Upper lobe of right lung (tissue), 1 donor: ENCODE results near the gene ZKSCAN3. TPM values are rescaled to one million over a fixed set of nuclear protein-coding genes. Genes with fewer than 3 reads are reported as not detected.
"Not testable (repeated sequence)": the region's sequence is repeated elsewhere in the genome, so short reads cannot be mapped to it uniquely, and the experiment has no call there.

Experiments used
- ATAC-seq: fragments of 200-7000 bp; cut with Tn5 transposase; one replicate; pipeline ENCODE4 v1.9.1; 2020; ENCODE audit warnings: mild to moderate bottlenecking, moderate library complexity
- DNase-seq: peaks from one replicate; pipeline ENCODE4 v3.0.0-alpha.2; 2020
- H3K27ac ChIP-seq: fragments of 200-600 bp; one replicate; pipeline ENCODE4 v1.8.0; 2022
- H3K27me3 ChIP-seq: fragments of 200-600 bp; one replicate; pipeline ENCODE4 v1.8.0; 2022; ENCODE audit warnings: mild to moderate bottlenecking
- H3K36me3 ChIP-seq: fragments of 200-600 bp; one replicate; pipeline ENCODE4 v1.8.0; 2022
- H3K4me1 ChIP-seq: fragments of 200-600 bp; one replicate; pipeline ENCODE4 v1.8.0; 2022
- H3K4me3 ChIP-seq: fragments of 200-600 bp; one replicate; pipeline ENCODE4 v1.8.0; 2022; ENCODE audit warnings: mild to moderate bottlenecking
- H3K9me3 ChIP-seq: fragments of 200-600 bp; one replicate; pipeline ENCODE4 v1.8.0; 2022
- intact Hi-C: fragments of 100-400 bp; cut with DNase I; formaldehyde crosslinking; loops from one replicate; pipeline ENCODE4 v1.11.0; 2022
- total RNA-seq: library from RNA; stranded (reverse); fragmentation: NEBNext Ultra II Directional; extraction: Animal tissue kit (Norgen Biotek cat#: 25700); gene quantifications from one replicate; pipeline ENCODE4 v1.2.1, GENCODE V29; 2021
- TF ChIP-seq, protein P1 (sequence below): fragments of 200-600 bp; IDR thresholded peaks from one replicate; pipeline ENCODE4 v1.8.0; 2022; ENCODE audit warnings: antibody characterized with exemption
- donor health status: DM: no; HTN: yes; CAD: no; lungs with severe emphysema.

ZKSCAN3 gene
- total RNA-seq, 1 donor from 2014 or later, result 7.3 TPM

DNA sequence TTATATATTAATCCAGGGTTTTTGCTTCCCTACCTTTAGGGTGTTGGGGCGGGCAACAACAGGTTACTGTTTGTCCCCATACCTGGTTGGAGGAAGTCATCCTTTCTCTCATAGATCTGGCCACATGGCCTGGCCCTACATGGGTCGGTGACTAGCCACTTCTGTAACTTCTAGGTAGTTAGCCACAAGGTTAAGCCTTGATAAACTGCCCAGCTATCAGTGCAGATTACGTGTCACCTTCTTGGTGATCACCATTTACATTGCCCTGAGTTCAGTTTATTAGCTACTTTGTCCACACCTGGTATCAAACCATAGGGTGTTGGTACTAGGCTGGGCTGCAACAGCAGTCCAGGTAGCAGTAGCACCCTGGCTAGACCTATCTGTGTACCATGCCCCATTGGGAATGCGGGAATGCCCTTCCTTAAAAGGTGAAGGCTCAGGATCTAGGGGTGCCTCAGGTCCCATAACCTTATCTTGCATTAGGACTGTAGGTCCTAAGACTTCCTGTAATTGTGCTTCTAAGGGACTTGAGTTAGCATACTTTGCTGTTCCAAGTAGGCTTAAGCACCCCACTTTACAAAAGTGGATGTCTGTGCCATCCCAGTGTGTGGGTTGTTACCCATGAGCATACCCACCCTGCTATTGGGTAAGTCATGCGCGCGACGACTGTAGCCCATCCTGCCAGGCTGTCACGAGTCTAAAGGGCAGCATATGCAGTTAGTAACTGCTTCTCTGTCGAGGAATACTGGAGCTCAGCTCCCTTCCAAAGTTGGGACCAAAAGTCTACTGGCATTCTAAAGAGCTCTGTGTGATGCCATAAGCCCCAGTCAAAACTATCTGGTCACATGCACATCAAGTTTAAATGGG, 5.2 kb downstream of the ZKSCAN3 start:
- H3K4me1 ChIP-seq, result peaks cover 28% of the 10 kb centered on the region
- no peaks in the 10 kb centered on the region for H3K36me3 ChIP-seq
- ATAC-seq (peak; percentile 28), DNase-seq (peak; percentile 60)
- H3K27ac ChIP-seq, result peak overlapping the region; percentile 88
- peak overlapping the region; percentile 69 for H3K4me3 ChIP-seq
- no peaks in the 10 kb centered on the region for H3K9me3 ChIP-seq
- TF ChIP-seq, protein P1, sequence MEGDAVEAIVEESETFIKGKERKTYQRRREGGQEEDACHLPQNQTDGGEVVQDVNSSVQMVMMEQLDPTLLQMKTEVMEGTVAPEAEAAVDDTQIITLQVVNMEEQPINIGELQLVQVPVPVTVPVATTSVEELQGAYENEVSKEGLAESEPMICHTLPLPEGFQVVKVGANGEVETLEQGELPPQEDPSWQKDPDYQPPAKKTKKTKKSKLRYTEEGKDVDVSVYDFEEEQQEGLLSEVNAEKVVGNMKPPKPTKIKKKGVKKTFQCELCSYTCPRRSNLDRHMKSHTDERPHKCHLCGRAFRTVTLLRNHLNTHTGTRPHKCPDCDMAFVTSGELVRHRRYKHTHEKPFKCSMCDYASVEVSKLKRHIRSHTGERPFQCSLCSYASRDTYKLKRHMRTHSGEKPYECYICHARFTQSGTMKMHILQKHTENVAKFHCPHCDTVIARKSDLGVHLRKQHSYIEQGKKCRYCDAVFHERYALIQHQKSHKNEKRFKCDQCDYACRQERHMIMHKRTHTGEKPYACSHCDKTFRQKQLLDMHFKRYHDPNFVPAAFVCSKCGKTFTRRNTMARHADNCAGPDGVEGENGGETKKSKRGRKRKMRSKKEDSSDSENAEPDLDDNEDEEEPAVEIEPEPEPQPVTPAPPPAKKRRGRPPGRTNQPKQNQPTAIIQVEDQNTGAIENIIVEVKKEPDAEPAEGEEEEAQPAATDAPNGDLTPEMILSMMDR, result no peak
- intact Hi-C loops, result loop anchor here (10.0 kb wide), 2 partner anchors 100 to 220 kb away; partner anchors contain the start of genes NKAPL and ZKSCAN4
- no peaks in the 10 kb centered on the region for H3K27me3 ChIP-seq

DNA sequence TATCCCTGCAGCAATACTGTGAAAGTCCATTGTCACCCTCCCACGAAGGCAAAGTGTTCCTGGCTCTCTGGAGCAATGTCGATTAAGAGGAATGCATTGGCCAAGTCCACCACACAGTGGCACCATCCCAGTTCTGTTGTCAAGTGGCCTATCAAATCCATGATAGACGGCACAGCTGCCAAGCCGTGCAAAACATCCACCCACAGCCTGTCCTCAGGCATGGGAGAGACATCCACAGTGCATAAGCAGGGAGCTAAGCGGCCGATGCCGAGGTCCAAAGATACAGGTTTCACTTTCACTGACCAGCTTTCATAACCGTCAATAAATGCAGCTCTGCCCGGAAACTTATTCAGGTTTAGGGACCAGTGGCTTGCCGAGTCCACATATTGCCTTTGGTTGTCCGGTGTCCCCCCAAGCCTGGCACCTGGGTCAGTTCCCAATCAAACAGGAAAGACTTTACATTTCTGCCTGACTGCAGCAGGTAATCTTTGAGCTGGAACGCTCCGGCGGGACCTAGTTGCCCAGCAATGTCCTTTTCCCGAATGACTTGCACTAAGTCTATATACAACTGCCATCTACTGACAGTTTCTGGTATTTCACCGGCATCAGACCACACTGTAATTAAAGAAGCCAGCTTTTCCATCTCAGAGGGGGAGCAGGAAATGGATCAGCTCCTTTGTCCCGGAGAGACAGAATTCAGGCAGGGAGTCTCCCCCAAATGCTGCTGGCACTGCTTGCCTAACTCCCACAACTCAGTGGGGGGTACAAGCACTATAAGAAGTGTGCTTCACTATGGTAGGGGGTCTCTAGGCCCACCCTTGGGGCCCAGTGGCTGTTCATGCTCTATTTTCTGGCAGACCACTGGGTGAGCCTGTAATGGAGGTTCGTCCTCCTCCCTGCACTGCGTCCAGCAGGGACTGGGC, 6.3 kb downstream of the ZKSCAN3 start:
- TF ChIP-seq, protein P1, result peak; percentile 83
- no peaks in the 10 kb centered on the region for H3K9me3 ChIP-seq
- H3K36me3 ChIP-seq, result no peaks in the 10 kb centered on the region
- H3K27me3 ChIP-seq, result no peaks in the 10 kb centered on the region
- intact Hi-C loops, result loop anchor here (10.0 kb wide), 2 partner anchors 101 to 221 kb away; partner anchors contain the start of genes NKAPL and ZKSCAN4
- H3K4me3 ChIP-seq, result peak overlapping the region; percentile 69
- peaks cover 28% of the 10 kb centered on the region for H3K4me1 ChIP-seq
- DNase-seq (peak; percentile 84), ATAC-seq (peak; percentile 91)
- peak overlapping the region; percentile 88 for H3K27ac ChIP-seq

DNA sequence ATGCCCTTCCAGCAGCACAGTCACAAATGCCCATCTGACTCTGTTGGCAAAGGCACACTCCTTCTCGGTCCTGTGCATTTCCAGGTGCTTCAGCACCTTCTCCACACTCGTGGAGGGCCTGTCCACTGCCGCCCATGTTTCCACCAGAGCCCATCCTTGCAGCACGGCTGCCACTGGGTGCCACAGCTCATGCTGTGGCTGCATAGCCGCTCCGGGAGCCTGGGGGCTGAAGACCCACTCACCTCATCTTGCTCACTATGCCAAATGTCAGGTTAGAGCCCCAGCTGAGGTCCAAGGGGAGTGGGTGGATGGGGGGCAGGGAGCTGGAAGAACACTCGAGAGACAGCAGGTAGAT, 6.9 kb downstream of the ZKSCAN3 start:
- peak overlapping the region; percentile 88 for H3K27ac ChIP-seq
- H3K4me1 ChIP-seq, result peaks cover 22% of the 10 kb centered on the region
- H3K36me3 ChIP-seq, result peaks cover under 1% of the 10 kb centered on the region
- TF ChIP-seq, protein P1, result no peak
- H3K27me3 ChIP-seq, result no peaks in the 10 kb centered on the region
- ATAC-seq, result no peak
- no peak for DNase-seq
- intact Hi-C loops, result loop anchor here (10.0 kb wide), 2 partner anchors 102 to 222 kb away; partner anchors contain the start of genes NKAPL and ZKSCAN4
- no peaks in the 10 kb centered on the region for H3K9me3 ChIP-seq
- no peak overlapping the region for H3K4me3 ChIP-seq

DNA sequence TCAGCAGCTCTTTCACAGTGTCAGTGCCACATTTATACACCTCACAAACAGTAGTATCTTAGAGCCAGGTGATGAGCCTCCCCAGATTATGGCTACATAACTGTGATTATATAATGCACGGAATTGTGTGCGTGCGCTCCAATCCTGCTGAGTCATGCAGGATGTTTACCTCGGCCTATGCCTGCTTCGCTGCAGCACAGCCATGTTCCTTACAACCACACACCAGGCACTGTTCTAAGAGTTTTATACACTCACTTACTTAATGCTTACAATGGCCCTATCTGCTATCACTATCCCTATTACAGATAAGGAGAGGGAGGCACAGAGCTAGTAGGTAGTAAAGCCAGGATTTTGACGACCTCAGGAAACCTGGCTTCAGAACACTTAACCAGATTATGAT, 7.3 kb downstream of the ZKSCAN3 start:
- TF ChIP-seq, protein P1, result no peak
- Histone ChIP-seq H3K4me1 (peaks cover 20% of the 10 kb centered on the region), H3K36me3 (peaks cover 4% of the 10 kb centered on the region), H3K4me3 (no peak overlapping the region), H3K27me3 (no peaks in the 10 kb centered on the region), H3K9me3 (no peaks in the 10 kb centered on the region), H3K27ac (no peak overlapping the region)
- ATAC-seq, result no peak
- intact Hi-C loops, result loop anchor here (10.0 kb wide), 2 partner anchors 102 to 222 kb away; partner anchors contain the start of genes NKAPL and ZKSCAN4
- DNase-seq, result no peak

DNA sequence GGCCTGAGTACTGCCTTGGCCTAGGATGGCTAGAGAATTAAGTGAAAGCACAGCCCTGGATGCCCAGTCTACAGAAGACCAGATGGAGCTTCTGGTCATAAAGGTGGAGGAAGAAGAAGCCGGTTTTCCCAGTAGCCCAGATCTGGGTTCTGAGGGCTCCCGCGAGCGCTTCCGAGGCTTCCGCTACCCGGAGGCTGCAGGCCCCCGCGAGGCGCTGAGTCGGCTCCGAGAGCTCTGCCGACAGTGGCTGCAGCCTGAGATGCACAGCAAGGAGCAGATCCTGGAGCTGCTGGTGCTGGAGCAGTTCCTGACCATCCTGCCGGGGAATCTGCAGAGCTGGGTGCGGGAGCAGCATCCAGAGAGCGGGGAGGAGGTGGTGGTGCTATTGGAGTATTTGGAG, 9.8 kb downstream of the ZKSCAN3 start:
- not testable (repeated sequence) for H3K4me3 ChIP-seq, ATAC-seq, H3K27ac ChIP-seq, DNase-seq, H3K9me3 ChIP-seq, H3K27me3 ChIP-seq
- intact Hi-C loops, result loop anchor here (10.0 kb wide), 2 partner anchors 105 to 225 kb away; partner anchors contain the start of genes NKAPL and ZKSCAN4
- H3K36me3 ChIP-seq, result peaks cover 27% of the 10 kb centered on the region
- H3K4me1 ChIP-seq, result peaks cover 17% of the 10 kb centered on the region
